Adrenal gland (tissue), 5 donors: ENCODE measurements around the gene EMCN.

Source experiments
- CTCF ChIP-seq, 6 experiments: fragments of 450-650 bp in 4 of 6; fragments of 200-600 bp in 2 of 6; sonication (generic) in 1 of 6; IDR thresholded peaks; 1 replicate in 5 of 6; 2 replicates in 1 of 6; pipeline versions ENCODE4 v1.5.1 to v1.8.0; 2016 to 2021; ENCODE audit warnings: antibody characterized with exemption in 6 of 6, mild to moderate bottlenecking in 2 of 6, moderate library complexity in 1 of 6
- POLR2A ChIP-seq, 2 donors: fragments of 450-650 bp; IDR thresholded peaks; one replicate each; pipeline ENCODE4 v1.6.1; 2017; ENCODE audit warnings: antibody characterized with exemption in 2 of 2, mild to moderate bottlenecking in 2 of 2, moderate library complexity in 1 of 2
- donor health status: DM: no; HTN: no; CAD: no.

- no peak for TF ChIP-seq CTCF (IDR thresholded peaks at IDR 0.05)
- TF ChIP-seq POLR2A (IDR thresholded peaks at IDR 0.05), result no peak
These were observed 151.6 kb downstream of the EMCN start for GRCh38 chr4:100366213-100366612.
